ENCODE results near the gene GAPT. TPM values are rescaled to one million over a fixed set of nuclear protein-coding genes. Genes with fewer than 3 reads are reported as not detected.

Gene GAPT
- total and polyA plus RNA-seq, 4 donors: 0.17 to 2.5 (median 0.94) TPM

DNA sequence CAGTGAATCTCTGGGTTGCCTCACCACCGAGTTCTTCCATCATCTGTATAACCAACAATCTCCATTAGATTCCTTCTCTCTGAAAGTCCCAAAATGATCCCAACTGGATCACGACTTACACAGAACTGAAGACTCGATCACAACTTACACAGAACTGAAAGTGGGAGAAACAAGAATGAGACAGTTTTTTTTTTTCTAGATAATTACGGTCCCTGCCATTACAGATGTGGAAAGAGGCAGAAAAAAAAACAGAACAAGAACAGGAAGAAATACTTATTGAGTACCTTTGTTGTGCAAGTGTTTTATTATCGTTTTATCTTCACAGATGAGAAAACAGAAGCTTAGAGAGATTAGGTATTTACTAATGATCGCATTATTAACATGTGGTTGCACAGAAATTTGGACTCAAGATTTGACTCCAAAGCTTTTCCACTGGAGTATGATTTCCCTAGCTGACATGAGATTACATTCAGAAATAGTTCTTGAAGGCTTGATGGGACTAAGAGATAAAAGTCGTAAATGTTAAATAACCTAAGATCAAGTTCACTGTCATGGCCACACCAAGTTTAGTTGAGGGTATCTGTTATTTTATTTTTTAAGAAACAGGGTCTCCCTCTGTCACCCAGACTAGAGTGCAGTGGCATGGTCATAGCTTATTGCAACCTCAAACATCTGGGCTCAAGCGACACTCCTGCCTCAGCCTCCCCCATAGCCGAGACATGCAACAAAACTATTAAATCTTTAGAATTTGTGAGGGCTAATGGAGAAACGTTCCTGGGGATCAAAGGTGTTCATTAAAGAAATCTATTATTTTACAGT, 40.2 kb upstream of the GAPT start:
- Histone ChIP-seq H3K9ac (ENCODE audit: low read depth in 1 of 2, low read length in 2 of 2) (no peak overlapping the region), H3K9me3 (ENCODE audit: control insufficient read depth in 4 of 4, low read length in 3 of 4) (no peaks in the 10 kb centered on the region), H3K27ac (ENCODE audit: low read depth in 1 of 2, low read length in 2 of 2) (no peak overlapping the region), H3K36me3 (ENCODE audit: control insufficient read depth in 4 of 4, insufficient read depth in 3 of 4, low read depth in 1 of 4, low read length in 3 of 4) (peaks cover 1 to 41% (median 23%) of the 10 kb centered on the region in 4 donors), H3K4me1 (ENCODE audit: control insufficient read depth in 4 of 4, insufficient read depth in 4 of 4, low read length in 3 of 4) (no peaks in the 10 kb centered on the region), H3K27me3 (ENCODE audit: control insufficient read depth in 4 of 4, insufficient read depth in 4 of 4, low read length in 3 of 4) (no peaks in the 10 kb centered on the region), H3K4me3 (ENCODE audit: low read depth in 1 of 3, low read length in 3 of 3) (no peak overlapping the region)
- DNase-seq (ENCODE audit: low spot score): no peak
- 83% methylated on average over 10 of the region's 10 CpGs for WGBS
- TF ChIP-seq YY1 (IDR thresholded peaks at IDR 0.05) (no peak), HNF4G (IDR thresholded peaks at IDR 0.05) (no peak), GABPA (IDR thresholded peaks at IDR 0.05 in 1 of 2, conservative IDR thresholded peaks at IDR 0.05 in 1 of 2) (no peak), SP1 (IDR thresholded peaks at IDR 0.05) (no peak), RXRA (IDR thresholded peaks at IDR 0.05) (no peak), HNF4A (conservative IDR thresholded peaks at IDR 0.05) (no peak), ZBTB33 (IDR thresholded peaks at IDR 0.05) (no peak), EGR1 (IDR thresholded peaks at IDR 0.05; ENCODE audit: low read depth in 2 of 2) (no peak), JUND (IDR thresholded peaks at IDR 0.05) (no peak), RAD21 (IDR thresholded peaks at IDR 0.05) (no peak), NR2F2 (IDR thresholded peaks at IDR 0.05) (no peak), ATF3 (IDR thresholded peaks at IDR 0.05) (no peak)
- TF ChIP-seq, protein P1, sequence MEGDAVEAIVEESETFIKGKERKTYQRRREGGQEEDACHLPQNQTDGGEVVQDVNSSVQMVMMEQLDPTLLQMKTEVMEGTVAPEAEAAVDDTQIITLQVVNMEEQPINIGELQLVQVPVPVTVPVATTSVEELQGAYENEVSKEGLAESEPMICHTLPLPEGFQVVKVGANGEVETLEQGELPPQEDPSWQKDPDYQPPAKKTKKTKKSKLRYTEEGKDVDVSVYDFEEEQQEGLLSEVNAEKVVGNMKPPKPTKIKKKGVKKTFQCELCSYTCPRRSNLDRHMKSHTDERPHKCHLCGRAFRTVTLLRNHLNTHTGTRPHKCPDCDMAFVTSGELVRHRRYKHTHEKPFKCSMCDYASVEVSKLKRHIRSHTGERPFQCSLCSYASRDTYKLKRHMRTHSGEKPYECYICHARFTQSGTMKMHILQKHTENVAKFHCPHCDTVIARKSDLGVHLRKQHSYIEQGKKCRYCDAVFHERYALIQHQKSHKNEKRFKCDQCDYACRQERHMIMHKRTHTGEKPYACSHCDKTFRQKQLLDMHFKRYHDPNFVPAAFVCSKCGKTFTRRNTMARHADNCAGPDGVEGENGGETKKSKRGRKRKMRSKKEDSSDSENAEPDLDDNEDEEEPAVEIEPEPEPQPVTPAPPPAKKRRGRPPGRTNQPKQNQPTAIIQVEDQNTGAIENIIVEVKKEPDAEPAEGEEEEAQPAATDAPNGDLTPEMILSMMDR (IDR thresholded peaks at IDR 0.05; ENCODE audit: low read depth, low read length, missing input control): no peak

- DNase-seq (ENCODE audit: low spot score): no peak
- Histone ChIP-seq H3K4me1 (ENCODE audit: control insufficient read depth in 4 of 4, insufficient read depth in 4 of 4, low read length in 3 of 4) (no peaks in the 10 kb centered on the region), H3K4me3 (ENCODE audit: low read depth in 1 of 3, low read length in 3 of 3) (no peak overlapping the region), H3K36me3 (ENCODE audit: control insufficient read depth in 4 of 4, insufficient read depth in 3 of 4, low read depth in 1 of 4, low read length in 3 of 4) (peaks cover 1 to 49% (median 31%) of the 10 kb centered on the region in 4 donors), H3K9ac (ENCODE audit: low read depth in 1 of 2, low read length in 2 of 2) (no peak overlapping the region), H3K27me3 (ENCODE audit: control insufficient read depth in 4 of 4, insufficient read depth in 4 of 4, low read length in 3 of 4) (no peaks in the 10 kb centered on the region), H3K27ac (ENCODE audit: low read depth in 1 of 2, low read length in 2 of 2) (no peak overlapping the region), H3K9me3 (ENCODE audit: control insufficient read depth in 4 of 4, low read length in 3 of 4) (no peaks in the 10 kb centered on the region)
- WGBS: 93% methylated on average over 8 of the region's 8 CpGs
- TF ChIP-seq RAD21 (IDR thresholded peaks at IDR 0.05): no peak
- TF ChIP-seq NR2F2 (IDR thresholded peaks at IDR 0.05): no peak
- TF ChIP-seq, protein P1 (IDR thresholded peaks at IDR 0.05; ENCODE audit: low read depth, low read length, missing input control): no peak
- no peak for TF ChIP-seq GABPA (IDR thresholded peaks at IDR 0.05 in 1 of 2, conservative IDR thresholded peaks at IDR 0.05 in 1 of 2)
- TF ChIP-seq ATF3 (IDR thresholded peaks at IDR 0.05): no peak
- no peak for TF ChIP-seq RXRA (IDR thresholded peaks at IDR 0.05)
- no peak for TF ChIP-seq FOXA2 (IDR thresholded peaks at IDR 0.05)
- TF ChIP-seq FOXA1 (IDR thresholded peaks at IDR 0.05): no peak
- TF ChIP-seq HNF4A (conservative IDR thresholded peaks at IDR 0.05): no peak
- TF ChIP-seq, protein P2, sequence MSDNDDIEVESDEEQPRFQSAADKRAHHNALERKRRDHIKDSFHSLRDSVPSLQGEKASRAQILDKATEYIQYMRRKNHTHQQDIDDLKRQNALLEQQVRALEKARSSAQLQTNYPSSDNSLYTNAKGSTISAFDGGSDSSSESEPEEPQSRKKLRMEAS (IDR thresholded peaks at IDR 0.05): no peak
- no peak for TF ChIP-seq REST (IDR thresholded peaks at IDR 0.05)
- no peak for TF ChIP-seq JUND (IDR thresholded peaks at IDR 0.05)
These were observed 39.3 kb upstream of the GAPT start for GRCh38 chr5:58451732-58452565.
